Measurements from ENCODE around the gene HTRA3. TPM values are rescaled to one million over a fixed set of nuclear protein-coding genes. Genes with fewer than 3 reads are reported as not detected.

The HTRA3 gene
- total RNA-seq, 1 experiment from 2014 or later, result 0.64 TPM

- Histone ChIP-seq H3K4me3 (ENCODE audit: low read depth, low read length, poor library complexity, severe bottlenecking) (no peak overlapping the region), H3K36me3 (ENCODE audit: insufficient read depth, low read length, poor library complexity, severe bottlenecking) (no peaks in the 10 kb centered on the region), H3K9me3 (ENCODE audit: low read depth, low read length, poor library complexity, severe bottlenecking) (no peaks in the 10 kb centered on the region), H3K27me3 (replicated peaks; ENCODE audit: insufficient read depth, low read depth, low read length, poor library complexity) (no peaks in the 10 kb centered on the region), H3K4me1 (ENCODE audit: insufficient read depth, low read length, poor library complexity, severe bottlenecking) (no peaks in the 10 kb centered on the region), H3K27ac (ENCODE audit: low read depth, low read length, poor library complexity, severe bottlenecking) (no peak overlapping the region)
- CTCF ChIA-PET, result no interaction called here
- BruUV-seq (replicated peaks), result no TSS peak
- POLR2A ChIA-PET (ENCODE audit: low non-redundant PET), result no interaction called here
- no peak for TF ChIP-seq EZH2 (IDR thresholded peaks at IDR 0.05; ENCODE audit: borderline replicate concordance, low read depth, low read length, poor library complexity, severe bottlenecking)
- no peak for TF ChIP-seq CTCF (conservative IDR thresholded peaks at IDR 0.05; ENCODE audit: low read depth, low read length)
- intact Hi-C loops (cut with micrococcal nuclease; ENCODE audit: unreplicated experiment), result no loop called here
- DNase-seq (ENCODE audit: low spot score), result no peak
Measured at GRCh38 chr4:8355864-8356565, 86.5 kb downstream of the HTRA3 start.

Other genes with a start within 250 kb of the HTRA3 start
- 2.7 and 3.2 TPM in 2 replicates for gene ABLIM2, start 110.9 kb upstream of the HTRA3 start, total RNA-seq (2021)
- 0.71 and 2.7 TPM in 2 replicates for gene SH3TC1, start 70.5 kb upstream of the HTRA3 start, total RNA-seq (2021)
- gene ACOX3, start 171.0 kb downstream of the HTRA3 start, total RNA-seq (2021), result 14.3 and 18.9 TPM in 2 replicates
- gene TRMT44, start 171.0 kb downstream of the HTRA3 start, total RNA-seq (2021), result 22.4 and 22.9 TPM in 2 replicates